ENCODE data around the gene TSKU.
"Not testable (repeated sequence)": the region's sequence is repeated elsewhere in the genome, so short reads cannot be mapped to it uniquely, and the experiment has no call there.

Gene TSKU

GRCh38 chr11:76824980-76825725 lies 42.0 kb downstream of the TSKU start:
- no peak overlapping the region for H3K27ac Mint-ChIP-seq
- H3K27me3 Mint-ChIP-seq = peaks cover 15% of the 10 kb centered on the region
- H3K36me3 Mint-ChIP-seq (ENCODE audit: low read depth) = no peaks in the 10 kb centered on the region
- H3K4me1 Mint-ChIP-seq (ENCODE audit: low read depth) = no peaks in the 10 kb centered on the region
- H3K9me3 Mint-ChIP-seq = no peaks in the 10 kb centered on the region
- no peak overlapping the region for H3K4me3 Mint-ChIP-seq

GRCh38 chr11:76825726-76826396 lies 42.7 kb downstream of the TSKU start:
- H3K27me3 Mint-ChIP-seq = peaks cover 15% of the 10 kb centered on the region
- no peaks in the 10 kb centered on the region for H3K36me3 Mint-ChIP-seq (ENCODE audit: low read depth)
- H3K9me3 Mint-ChIP-seq = no peaks in the 10 kb centered on the region
- H3K4me1 Mint-ChIP-seq (ENCODE audit: low read depth) = no peaks in the 10 kb centered on the region
- H3K4me3 Mint-ChIP-seq = no peak overlapping the region
- no peak overlapping the region for H3K27ac Mint-ChIP-seq

GRCh38 chr11:76826508-76826907 lies 43.4 kb downstream of the TSKU start:
- not testable (repeated sequence) for H3K9me3 Mint-ChIP-seq; H3K4me3 Mint-ChIP-seq; H3K4me1 Mint-ChIP-seq (ENCODE audit: low read depth); H3K27ac Mint-ChIP-seq; H3K36me3 Mint-ChIP-seq (ENCODE audit: low read depth)
- H3K27me3 Mint-ChIP-seq = peaks cover 15% of the 10 kb centered on the region

- not testable (repeated sequence) for H3K4me3 Mint-ChIP-seq; H3K9me3 Mint-ChIP-seq; H3K27ac Mint-ChIP-seq; H3K4me1 Mint-ChIP-seq (ENCODE audit: low read depth); H3K36me3 Mint-ChIP-seq (ENCODE audit: low read depth)
- peaks cover 15% of the 10 kb centered on the region for H3K27me3 Mint-ChIP-seq
Observed at GRCh38 chr11:76827005-76827404, 43.8 kb downstream of the TSKU start.

- no peaks in the 10 kb centered on the region for H3K4me1 Mint-ChIP-seq (ENCODE audit: low read depth)
- no peak overlapping the region for H3K27ac Mint-ChIP-seq
- H3K9me3 Mint-ChIP-seq = no peaks in the 10 kb centered on the region
- peaks cover 8% of the 10 kb centered on the region for H3K27me3 Mint-ChIP-seq
- no peaks in the 10 kb centered on the region for H3K36me3 Mint-ChIP-seq (ENCODE audit: low read depth)
- no peak overlapping the region for H3K4me3 Mint-ChIP-seq
Observed at GRCh38 chr11:76830639-76831327, 47.6 kb downstream of the TSKU start.

GRCh38 chr11:76831686-76832310 lies 48.6 kb downstream of the TSKU start:
- H3K4me3 Mint-ChIP-seq = no peak overlapping the region
- no peaks in the 10 kb centered on the region for H3K4me1 Mint-ChIP-seq (ENCODE audit: low read depth)
- H3K27me3 Mint-ChIP-seq = peaks cover 8% of the 10 kb centered on the region
- no peaks in the 10 kb centered on the region for H3K9me3 Mint-ChIP-seq
- no peak overlapping the region for H3K27ac Mint-ChIP-seq
- no peaks in the 10 kb centered on the region for H3K36me3 Mint-ChIP-seq (ENCODE audit: low read depth)

- Mint-ChIP-seq H3K36me3 (ENCODE audit: low read depth) (no peaks in the 10 kb centered on the region), H3K4me1 (ENCODE audit: low read depth) (no peaks in the 10 kb centered on the region), H3K9me3 (no peaks in the 10 kb centered on the region), H3K27me3 (peaks cover 8% of the 10 kb centered on the region), H3K4me3 (no peak overlapping the region), H3K27ac (no peak overlapping the region)
Observed at GRCh38 chr11:76832361-76832760, 49.2 kb downstream of the TSKU start.

GRCh38 chr11:76834151-76834550 lies 51.0 kb downstream of the TSKU start:
- no peaks in the 10 kb centered on the region for H3K4me1 Mint-ChIP-seq (ENCODE audit: low read depth)

GRCh38 chr11:76835036-76835435 lies 51.9 kb downstream of the TSKU start:
- no peak overlapping the region for H3K27ac Mint-ChIP-seq
- no peaks in the 10 kb centered on the region for H3K9me3 Mint-ChIP-seq
- H3K4me1 Mint-ChIP-seq (ENCODE audit: low read depth) = no peaks in the 10 kb centered on the region
- no peak overlapping the region for H3K4me3 Mint-ChIP-seq
- H3K36me3 Mint-ChIP-seq (ENCODE audit: low read depth) = no peaks in the 10 kb centered on the region
- H3K27me3 Mint-ChIP-seq = peaks cover 8% of the 10 kb centered on the region

More at GRCh38 chr11:76834151-76834550, 51.0 kb downstream of the TSKU start:
- H3K27me3 Mint-ChIP-seq = peaks cover 8% of the 10 kb centered on the region
- H3K36me3 Mint-ChIP-seq (ENCODE audit: low read depth) = no peaks in the 10 kb centered on the region
- no peaks in the 10 kb centered on the region for H3K9me3 Mint-ChIP-seq
- H3K4me3 Mint-ChIP-seq = no peak overlapping the region
- H3K27ac Mint-ChIP-seq = no peak overlapping the region

GRCh38 chr11:76835928-76836612 lies 52.9 kb downstream of the TSKU start:
- H3K4me3 Mint-ChIP-seq = no peak overlapping the region
- no peaks in the 10 kb centered on the region for H3K4me1 Mint-ChIP-seq (ENCODE audit: low read depth)
- H3K27ac Mint-ChIP-seq = no peak overlapping the region
- no peaks in the 10 kb centered on the region for H3K9me3 Mint-ChIP-seq
- peaks cover 9% of the 10 kb centered on the region for H3K27me3 Mint-ChIP-seq
- H3K36me3 Mint-ChIP-seq (ENCODE audit: low read depth) = no peaks in the 10 kb centered on the region

- Mint-ChIP-seq H3K4me1 (ENCODE audit: low read depth) (no peaks in the 10 kb centered on the region), H3K36me3 (ENCODE audit: low read depth) (no peaks in the 10 kb centered on the region), H3K27ac (no peak overlapping the region), H3K4me3 (no peak overlapping the region), H3K27me3 (peaks cover 10% of the 10 kb centered on the region), H3K9me3 (no peaks in the 10 kb centered on the region)
Observed at GRCh38 chr11:76836613-76837291, 53.6 kb downstream of the TSKU start.

- peaks cover 20% of the 10 kb centered on the region for H3K27me3 Mint-ChIP-seq
- no peak overlapping the region for H3K4me3 Mint-ChIP-seq
- no peaks in the 10 kb centered on the region for H3K4me1 Mint-ChIP-seq (ENCODE audit: low read depth)
- no peaks in the 10 kb centered on the region for H3K36me3 Mint-ChIP-seq (ENCODE audit: low read depth)
- H3K27ac Mint-ChIP-seq = no peak overlapping the region
- no peaks in the 10 kb centered on the region for H3K9me3 Mint-ChIP-seq
Observed at GRCh38 chr11:76837696-76838677, 54.8 kb downstream of the TSKU start.

- Mint-ChIP-seq H3K4me3 (no peak overlapping the region), H3K27me3 (peaks cover 25% of the 10 kb centered on the region)
Observed at GRCh38 chr11:76838678-76839068, 55.5 kb downstream of the TSKU start.

More at GRCh38 chr11:76838678-76839068, 55.5 kb downstream of the TSKU start:
- no peaks in the 10 kb centered on the region for H3K4me1 Mint-ChIP-seq (ENCODE audit: low read depth)
- H3K27ac Mint-ChIP-seq = no peak overlapping the region
- H3K36me3 Mint-ChIP-seq (ENCODE audit: low read depth) = no peaks in the 10 kb centered on the region
- no peaks in the 10 kb centered on the region for H3K9me3 Mint-ChIP-seq
